ENCODE measurements around the gene CNTN1. TPM values are rescaled to one million over a fixed set of nuclear protein-coding genes. Genes with fewer than 3 reads are reported as not detected.

Gene CNTN1
- total and polyA plus RNA-seq, 5 donors from 2014 or later = not detected

GRCh38 chr12:41101806-41102205, 409.6 kb downstream of the CNTN1 start:
- no peaks in the 10 kb centered on the region for H3K27me3 Mint-ChIP-seq
- Histone ChIP-seq H3K4me3 (ENCODE audit: low read depth, low read length) (no peak overlapping the region), H3K27me3 (ENCODE audit: control insufficient read depth, insufficient read depth, low read length) (no peaks in the 10 kb centered on the region), H3K9me3 (ENCODE audit: control insufficient read depth in 2 of 2, low read length in 2 of 2) (no peaks in the 10 kb centered on the region), H3K36me3 (ENCODE audit: control insufficient read depth, insufficient read depth, low read length) (no peaks in the 10 kb centered on the region), H3K27ac (ENCODE audit: insufficient read depth, low read length, poor library complexity, severe bottlenecking) (no peak overlapping the region), H3K4me1 (ENCODE audit: control insufficient read depth, insufficient read depth, low read length, poor library complexity, severe bottlenecking) (no peaks in the 10 kb centered on the region)
- no peak overlapping the region for H3K27ac Mint-ChIP-seq
- H3K4me1 Mint-ChIP-seq = no peaks in the 10 kb centered on the region
- DNase-seq (no peak), ATAC-seq (ENCODE audit: low read depth in 2 of 2) (no peak)
- H3K4me3 Mint-ChIP-seq = no peak overlapping the region
- H3K36me3 Mint-ChIP-seq = no peaks in the 10 kb centered on the region
- peaks cover 0 to 3% (median 0%) of the 10 kb centered on the region in 7 donors for H3K9me3 Mint-ChIP-seq

- Mint-ChIP-seq H3K27ac (no peak overlapping the region), H3K27me3 (peaks cover 4% of the 10 kb centered on the region), H3K9me3 (peaks cover 0 to 3% (median 0%) of the 10 kb centered on the region in 7 donors), H3K4me1 (no peaks in the 10 kb centered on the region), H3K4me3 (no peak overlapping the region), H3K36me3 (no peaks in the 10 kb centered on the region)
- no peak for DNase-seq
- Histone ChIP-seq H3K9me3 (ENCODE audit: control insufficient read depth in 2 of 2, low read length in 2 of 2) (no peaks in the 10 kb centered on the region), H3K27me3 (ENCODE audit: control insufficient read depth, insufficient read depth, low read length) (no peaks in the 10 kb centered on the region), H3K4me1 (ENCODE audit: control insufficient read depth, insufficient read depth, low read length, poor library complexity, severe bottlenecking) (no peaks in the 10 kb centered on the region), H3K27ac (ENCODE audit: insufficient read depth, low read length, poor library complexity, severe bottlenecking) (no peak overlapping the region), H3K36me3 (ENCODE audit: control insufficient read depth, insufficient read depth, low read length) (no peaks in the 10 kb centered on the region), H3K4me3 (ENCODE audit: low read depth, low read length) (no peak overlapping the region)
- ATAC-seq (ENCODE audit: low read depth in 2 of 2) = no peak
Measured at GRCh38 chr12:41103614-41104013, 411.4 kb downstream of the CNTN1 start.

GRCh38 chr12:41106315-41106714, 414.1 kb downstream of the CNTN1 start:
- Mint-ChIP-seq H3K4me3 (no peak overlapping the region), H3K27ac (no peak overlapping the region), H3K27me3 (peaks cover 4% of the 10 kb centered on the region), H3K36me3 (no peaks in the 10 kb centered on the region), H3K4me1 (no peaks in the 10 kb centered on the region), H3K9me3 (peaks cover 0 to 3% (median 0%) of the 10 kb centered on the region in 7 donors)
- H3K4me1 ChIP-seq (ENCODE audit: control insufficient read depth, insufficient read depth, low read length, poor library complexity, severe bottlenecking) = no peaks in the 10 kb centered on the region
- H3K27ac ChIP-seq (ENCODE audit: insufficient read depth, low read length, poor library complexity, severe bottlenecking) = no peak overlapping the region
- H3K36me3 ChIP-seq (ENCODE audit: control insufficient read depth, insufficient read depth, low read length) = no peaks in the 10 kb centered on the region
- no peaks in the 10 kb centered on the region for H3K27me3 ChIP-seq (ENCODE audit: control insufficient read depth, insufficient read depth, low read length)
- DNase-seq (no peak), ATAC-seq (ENCODE audit: low read depth in 2 of 2) (no peak)
- no peaks in the 10 kb centered on the region for H3K9me3 ChIP-seq (ENCODE audit: control insufficient read depth in 2 of 2, low read length in 2 of 2)
- H3K4me3 ChIP-seq (ENCODE audit: low read depth, low read length) = no peak overlapping the region

GRCh38 chr12:41108032-41108431, 415.8 kb downstream of the CNTN1 start:
- no peak overlapping the region for H3K27ac Mint-ChIP-seq
- no peaks in the 10 kb centered on the region for H3K4me1 Mint-ChIP-seq
- H3K36me3 ChIP-seq (ENCODE audit: control insufficient read depth, insufficient read depth, low read length) = no peaks in the 10 kb centered on the region
- H3K27me3 Mint-ChIP-seq = peaks cover 4% of the 10 kb centered on the region
- H3K36me3 Mint-ChIP-seq = no peaks in the 10 kb centered on the region
- DNase-seq = no peak
- ATAC-seq (ENCODE audit: low read depth in 2 of 2) = no peak
- H3K4me3 ChIP-seq (ENCODE audit: low read depth, low read length) = no peak overlapping the region
- peaks cover 0 to 3% (median 0%) of the 10 kb centered on the region in 7 donors for H3K9me3 Mint-ChIP-seq
- no peaks in the 10 kb centered on the region for H3K9me3 ChIP-seq (ENCODE audit: control insufficient read depth in 2 of 2, low read length in 2 of 2)
- no peak overlapping the region for H3K27ac ChIP-seq (ENCODE audit: insufficient read depth, low read length, poor library complexity, severe bottlenecking)
- H3K4me1 ChIP-seq (ENCODE audit: control insufficient read depth, insufficient read depth, low read length, poor library complexity, severe bottlenecking) = no peaks in the 10 kb centered on the region
- no peak overlapping the region for H3K4me3 Mint-ChIP-seq
- no peaks in the 10 kb centered on the region for H3K27me3 ChIP-seq (ENCODE audit: control insufficient read depth, insufficient read depth, low read length)

- H3K27ac Mint-ChIP-seq = no peak overlapping the region
Measured at GRCh38 chr12:41112903-41113302, 420.7 kb downstream of the CNTN1 start.

GRCh38 chr12:41120211-41120610, 428.0 kb downstream of the CNTN1 start:
- Mint-ChIP-seq H3K4me1 (no peaks in the 10 kb centered on the region), H3K4me3 (no peak overlapping the region), H3K9me3 (peaks cover 0 to 3% (median 0%) of the 10 kb centered on the region in 7 donors), H3K27me3 (no peaks in the 10 kb centered on the region), H3K36me3 (no peaks in the 10 kb centered on the region), H3K27ac (no peak overlapping the region)
- Histone ChIP-seq H3K27me3 (ENCODE audit: control insufficient read depth, insufficient read depth, low read length) (no peaks in the 10 kb centered on the region), H3K36me3 (ENCODE audit: control insufficient read depth, insufficient read depth, low read length) (no peaks in the 10 kb centered on the region), H3K27ac (ENCODE audit: insufficient read depth, low read length, poor library complexity, severe bottlenecking) (no peak overlapping the region), H3K4me3 (ENCODE audit: low read depth, low read length) (no peak overlapping the region), H3K9me3 (ENCODE audit: control insufficient read depth in 2 of 2, low read length in 2 of 2) (no peaks in the 10 kb centered on the region), H3K4me1 (ENCODE audit: control insufficient read depth, insufficient read depth, low read length, poor library complexity, severe bottlenecking) (no peaks in the 10 kb centered on the region)
- ATAC-seq (ENCODE audit: low read depth in 2 of 2) = no peak
- no peak for DNase-seq

More at GRCh38 chr12:41112903-41113302, 420.7 kb downstream of the CNTN1 start:
- Histone ChIP-seq H3K27ac (ENCODE audit: insufficient read depth, low read length, poor library complexity, severe bottlenecking) (no peak overlapping the region), H3K4me1 (ENCODE audit: control insufficient read depth, insufficient read depth, low read length, poor library complexity, severe bottlenecking) (no peaks in the 10 kb centered on the region), H3K27me3 (ENCODE audit: control insufficient read depth, insufficient read depth, low read length) (no peaks in the 10 kb centered on the region), H3K9me3 (ENCODE audit: control insufficient read depth in 2 of 2, low read length in 2 of 2) (no peaks in the 10 kb centered on the region), H3K36me3 (ENCODE audit: control insufficient read depth, insufficient read depth, low read length) (no peaks in the 10 kb centered on the region), H3K4me3 (ENCODE audit: low read depth, low read length) (no peak overlapping the region)
- no peak overlapping the region for H3K4me3 Mint-ChIP-seq
- H3K36me3 Mint-ChIP-seq = no peaks in the 10 kb centered on the region
- H3K27me3 Mint-ChIP-seq = peaks cover 4% of the 10 kb centered on the region
- ATAC-seq (ENCODE audit: low read depth in 2 of 2) (no peak), DNase-seq (no peak)
- peaks cover 0 to 6% (median 2%) of the 10 kb centered on the region in 7 donors for H3K9me3 Mint-ChIP-seq
- no peaks in the 10 kb centered on the region for H3K4me1 Mint-ChIP-seq

DNA sequence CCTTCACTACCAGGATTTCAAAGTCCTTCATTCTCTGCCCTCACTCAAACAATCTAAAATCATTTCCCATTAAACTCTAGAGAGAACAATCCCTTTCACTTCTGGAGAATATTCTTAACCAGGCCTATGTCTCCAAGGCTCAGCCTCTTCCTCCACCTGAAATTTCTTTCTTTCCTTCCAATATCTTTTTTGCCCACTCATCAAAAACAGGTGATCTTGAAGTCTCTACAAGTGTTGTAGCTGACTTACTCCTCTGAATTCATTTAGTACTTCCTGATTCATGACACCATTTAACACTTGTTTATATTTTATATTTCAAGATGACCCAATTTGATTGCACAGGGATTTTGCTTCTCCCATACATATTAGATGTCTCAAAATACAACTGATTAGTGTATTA, 429.1 kb downstream of the CNTN1 start:
- Histone ChIP-seq H3K27me3 (ENCODE audit: control insufficient read depth, insufficient read depth, low read length) (no peaks in the 10 kb centered on the region), H3K36me3 (ENCODE audit: control insufficient read depth, insufficient read depth, low read length) (no peaks in the 10 kb centered on the region), H3K4me1 (ENCODE audit: control insufficient read depth, insufficient read depth, low read length, poor library complexity, severe bottlenecking) (no peaks in the 10 kb centered on the region), H3K9me3 (ENCODE audit: control insufficient read depth in 2 of 2, low read length in 2 of 2) (no peaks in the 10 kb centered on the region), H3K4me3 (ENCODE audit: low read depth, low read length) (no peak overlapping the region), H3K27ac (ENCODE audit: insufficient read depth, low read length, poor library complexity, severe bottlenecking) (no peak overlapping the region)
- Mint-ChIP-seq H3K9me3 (peaks cover 0 to 1% (median 0%) of the 10 kb centered on the region in 7 donors), H3K36me3 (no peaks in the 10 kb centered on the region), H3K4me1 (no peaks in the 10 kb centered on the region), H3K4me3 (no peak overlapping the region), H3K27me3 (no peaks in the 10 kb centered on the region), H3K27ac (no peak overlapping the region)
- ATAC-seq (ENCODE audit: low read depth in 2 of 2) (no peak), DNase-seq (no peak)
